HFFc6 (cell line): ENCODE results near the gene AP1M2. TPM values are rescaled to one million over a fixed set of nuclear protein-coding genes. Genes with fewer than 3 reads are reported as not detected.

ENCODE experiments used
- DNase-seq: peaks from one replicate; pipeline ENCODE4 v3.0.0-alpha.2; 2018
- H3K27ac Mint-ChIP-seq: 2 replicates; pipeline ENCODE4 v1.8.0; 2020; ENCODE audit warnings: mild to moderate bottlenecking, mixed read lengths
- H3K27me3 Mint-ChIP-seq: 2 replicates; pipeline ENCODE4 v1.8.0; 2021; ENCODE audit warnings: mild to moderate bottlenecking, moderate library complexity, mixed read lengths; ENCODE audit not compliant: insufficient read depth
- H3K36me3 Mint-ChIP-seq: 2 replicates; pipeline ENCODE4 v1.8.0; 2021; ENCODE audit warnings: low read depth, mixed read lengths
- H3K4me1 Mint-ChIP-seq: 2 replicates; pipeline ENCODE4 v1.8.0; 2020; ENCODE audit warnings: low read depth, mixed read lengths
- H3K4me3 Mint-ChIP-seq: 2 replicates; pipeline ENCODE4 v1.8.0; 2020; ENCODE audit warnings: mild to moderate bottlenecking, moderate library complexity, mixed read lengths
- H3K9me3 Mint-ChIP-seq: 2 replicates; pipeline ENCODE4 v1.8.0; 2020; ENCODE audit warnings: mild to moderate bottlenecking, mixed read lengths
- total RNA-seq, 6 experiments: library from RNA; stranded (reverse); fragmentation: NEBNext Ultra II Directional; extraction: Animal tissue kit (Norgen Biotek cat#: 25700); gene quantifications; 2 replicates in 1 of 6; 3 replicates in 5 of 6; pipeline ENCODE4 v1.2.3, GENCODE V29; 2021
- TF ChIP-seq, protein P1 (sequence below): fragments of 200-600 bp; sonication (generic); IDR thresholded peaks from 2 replicates; pipeline ENCODE4 v1.5.0; 2021; ENCODE audit warnings: antibody characterized with exemption, mild to moderate bottlenecking

AP1M2 gene
- total RNA-seq, 6 experiments from 2014 or later: 0.12 to 1.3 (median 0.59) TPM; not detected in 3

DNA sequence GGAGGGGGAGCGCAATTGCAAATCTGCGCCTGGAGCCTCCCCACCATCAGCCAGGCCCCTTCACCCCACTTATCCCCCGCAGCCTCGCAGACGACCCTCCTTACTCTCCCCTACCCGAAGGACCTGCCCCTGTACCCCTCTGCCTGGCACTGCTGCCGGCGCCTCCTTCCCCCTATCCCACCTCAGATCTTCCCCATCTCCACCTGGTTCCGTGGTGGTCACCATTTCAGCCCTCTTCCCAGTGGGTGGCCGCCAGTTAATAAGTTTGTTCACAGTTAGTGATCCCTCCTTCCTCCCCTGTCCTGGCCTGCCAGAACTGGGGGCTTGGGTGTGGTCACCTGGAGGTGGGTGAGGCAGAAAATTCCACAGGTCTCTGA lies 38.6 kb upstream of the AP1M2 start:
- Mint-ChIP-seq H3K27ac (peak overlapping the region; percentile 70), H3K36me3 (peaks cover 17% of the 10 kb centered on the region), H3K4me3 (peak overlapping the region; percentile 87), H3K4me1 (peaks cover 24% of the 10 kb centered on the region), H3K27me3 (peaks cover 2% of the 10 kb centered on the region; the same call in 1 of the 2 replicates), H3K9me3 (no peaks in the 10 kb centered on the region)
- TF ChIP-seq, protein P1, sequence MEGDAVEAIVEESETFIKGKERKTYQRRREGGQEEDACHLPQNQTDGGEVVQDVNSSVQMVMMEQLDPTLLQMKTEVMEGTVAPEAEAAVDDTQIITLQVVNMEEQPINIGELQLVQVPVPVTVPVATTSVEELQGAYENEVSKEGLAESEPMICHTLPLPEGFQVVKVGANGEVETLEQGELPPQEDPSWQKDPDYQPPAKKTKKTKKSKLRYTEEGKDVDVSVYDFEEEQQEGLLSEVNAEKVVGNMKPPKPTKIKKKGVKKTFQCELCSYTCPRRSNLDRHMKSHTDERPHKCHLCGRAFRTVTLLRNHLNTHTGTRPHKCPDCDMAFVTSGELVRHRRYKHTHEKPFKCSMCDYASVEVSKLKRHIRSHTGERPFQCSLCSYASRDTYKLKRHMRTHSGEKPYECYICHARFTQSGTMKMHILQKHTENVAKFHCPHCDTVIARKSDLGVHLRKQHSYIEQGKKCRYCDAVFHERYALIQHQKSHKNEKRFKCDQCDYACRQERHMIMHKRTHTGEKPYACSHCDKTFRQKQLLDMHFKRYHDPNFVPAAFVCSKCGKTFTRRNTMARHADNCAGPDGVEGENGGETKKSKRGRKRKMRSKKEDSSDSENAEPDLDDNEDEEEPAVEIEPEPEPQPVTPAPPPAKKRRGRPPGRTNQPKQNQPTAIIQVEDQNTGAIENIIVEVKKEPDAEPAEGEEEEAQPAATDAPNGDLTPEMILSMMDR: no peak
- DNase-seq: no peak

DNA sequence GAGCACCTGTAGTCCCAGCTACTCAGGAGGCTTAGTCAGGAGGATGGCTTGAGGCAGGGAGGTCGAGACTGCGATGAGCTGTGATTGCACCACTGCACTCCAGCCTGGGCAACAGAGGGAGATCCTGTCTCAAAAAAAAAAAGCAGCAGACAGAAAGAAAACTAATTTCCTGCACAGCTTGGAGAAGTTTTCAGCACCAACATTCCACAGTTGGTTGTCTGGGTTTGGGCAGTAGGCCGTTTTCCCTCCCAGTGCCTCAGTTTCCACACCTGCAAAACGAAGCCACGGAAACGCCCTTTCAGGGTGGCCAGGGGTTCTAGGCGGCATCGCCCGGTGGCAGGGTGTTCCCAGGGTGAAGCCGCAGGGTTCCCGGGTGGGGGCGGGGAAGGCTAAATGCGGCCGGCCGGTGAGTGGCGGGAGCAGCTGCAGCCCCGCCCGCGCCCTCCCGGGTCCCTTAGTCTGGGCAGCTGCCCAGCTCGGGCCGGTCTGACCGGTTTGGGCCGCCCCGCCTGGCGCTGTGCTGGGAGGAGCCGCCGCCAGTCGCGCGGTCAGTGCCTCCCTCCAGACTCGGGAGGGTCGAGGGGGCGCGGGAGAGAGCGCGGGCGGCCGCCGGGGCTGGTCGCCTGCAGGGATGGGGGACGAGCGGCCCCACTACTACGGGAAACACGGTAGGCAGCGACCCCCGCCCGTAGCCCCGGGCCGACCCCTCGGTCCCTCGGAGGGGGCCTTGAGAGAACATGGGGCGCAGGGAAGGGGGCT lies 38.1 kb upstream of the AP1M2 start, which contains the start of gene SLC44A2:
TSS of gene SLC44A2 (plus strand) at position 551 of the 759 bp plus-strand sequence. CDS start at position 632, 81 bp downstream.
- peaks cover 20% of the 10 kb centered on the region for H3K36me3 Mint-ChIP-seq
- H3K27ac Mint-ChIP-seq: peak within 1 kb of the TSS; percentile 74
- TF ChIP-seq, protein P1: no peak
- DNase-seq: peak; percentile 52
- H3K27me3 Mint-ChIP-seq: peaks cover 2% of the 10 kb centered on the region; the same call in 1 of the 2 replicates
- no peaks in the 10 kb centered on the region for H3K9me3 Mint-ChIP-seq
- H3K4me1 Mint-ChIP-seq: peaks cover 29% of the 10 kb centered on the region
- H3K4me3 Mint-ChIP-seq: peak within 1 kb of the TSS; percentile 87

DNA sequence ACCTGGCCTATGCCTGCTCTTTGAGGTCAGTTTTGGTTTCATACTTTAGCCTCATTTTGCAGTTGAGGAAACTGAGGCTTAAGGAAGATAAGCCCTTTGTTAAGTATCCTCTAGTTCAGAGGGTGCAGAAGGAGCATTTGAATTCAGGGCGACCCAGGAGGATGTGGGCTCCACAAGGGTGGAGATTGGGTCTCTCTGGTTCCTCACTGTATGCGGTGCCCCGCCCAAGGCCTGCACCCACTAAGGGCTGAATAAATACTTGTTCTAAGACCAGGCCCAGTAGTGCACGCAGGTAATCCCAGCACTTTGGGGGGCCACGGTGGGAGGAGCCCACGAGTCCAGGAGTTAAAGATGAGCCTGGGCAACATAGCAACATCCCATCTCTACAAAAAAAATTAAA lies 37.5 kb upstream of the AP1M2 start:
- peak overlapping the region; percentile 87 for H3K4me3 Mint-ChIP-seq
- H3K27me3 Mint-ChIP-seq: peaks cover 2% of the 10 kb centered on the region; the same call in 1 of the 2 replicates
- TF ChIP-seq, protein P1: no peak
- no peak for DNase-seq
- no peaks in the 10 kb centered on the region for H3K9me3 Mint-ChIP-seq
- H3K4me1 Mint-ChIP-seq: peaks cover 30% of the 10 kb centered on the region
- H3K36me3 Mint-ChIP-seq: peaks cover 20% of the 10 kb centered on the region
- H3K27ac Mint-ChIP-seq: peak overlapping the region; percentile 74; the same call in 1 of the 2 replicates

DNA sequence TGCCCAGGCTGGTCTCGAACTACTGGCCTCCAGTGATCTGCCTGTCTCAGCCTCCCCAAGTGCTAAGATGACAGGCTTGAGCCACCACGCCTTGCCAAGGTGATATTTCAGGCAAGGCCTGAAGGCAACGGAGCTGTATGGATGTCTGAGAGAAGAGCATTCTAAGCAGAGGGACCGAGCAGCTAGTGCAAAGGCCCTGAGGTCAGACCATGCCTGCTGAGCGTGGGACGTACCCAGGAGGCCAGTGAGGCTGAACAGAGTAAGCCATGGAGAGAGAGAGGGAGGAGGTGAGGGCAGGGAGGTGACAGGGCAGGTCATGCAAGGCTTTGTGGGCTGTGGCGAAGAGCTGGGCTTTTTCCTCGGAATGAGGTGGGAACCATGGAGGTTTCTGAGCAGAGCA lies 34.9 kb upstream of the AP1M2 start:
- Mint-ChIP-seq H3K9me3 (no peaks in the 10 kb centered on the region), H3K4me1 (peaks cover 41% of the 10 kb centered on the region), H3K36me3 (peaks cover 15% of the 10 kb centered on the region), H3K4me3 (no peak overlapping the region), H3K27ac (no peak overlapping the region), H3K27me3 (peaks cover 2% of the 10 kb centered on the region)
- no peak for DNase-seq
- TF ChIP-seq, protein P1: no peak

DNA sequence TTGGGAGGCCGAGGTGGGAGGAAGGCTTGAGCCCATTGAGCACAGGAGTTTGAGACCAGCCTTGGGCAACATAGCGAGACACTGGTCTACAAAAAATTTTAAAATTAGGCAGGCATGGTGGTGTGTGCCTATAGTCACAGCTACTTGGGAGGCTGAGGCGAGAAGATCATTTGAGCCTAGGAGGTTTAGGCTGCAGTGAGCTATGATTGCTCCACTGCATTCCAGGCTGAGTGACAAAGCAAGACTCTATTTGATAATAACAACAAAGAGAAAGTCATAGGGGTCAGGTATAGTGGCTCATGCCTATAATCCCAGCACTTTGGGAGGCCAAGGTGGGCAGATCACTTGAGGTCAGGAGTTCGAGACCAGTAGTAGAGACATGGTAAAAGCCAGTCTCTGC lies 33.7 kb upstream of the AP1M2 start:
- Mint-ChIP-seq H3K9me3 (no peaks in the 10 kb centered on the region), H3K36me3 (peaks cover 15% of the 10 kb centered on the region), H3K27ac (peak overlapping the region; percentile 70), H3K4me3 (no peak overlapping the region), H3K27me3 (peaks cover 2% of the 10 kb centered on the region), H3K4me1 (peaks cover 38% of the 10 kb centered on the region)
- no peak for DNase-seq
- TF ChIP-seq, protein P1: no peak
